Central memory CD8-positive, alpha-beta T cell (primary cell): ENCODE measurements around the gene BTBD10.
"Not testable (repeated sequence)": the region's sequence is repeated elsewhere in the genome, so short reads cannot be mapped to it uniquely, and the experiment has no call there.

ENCODE experiments used
- ATAC-seq: fragments of 150-1000 bp; cut with Tn5 transposase; replicated peaks from 2 replicates; pipeline ENCODE4 v1.10.0; 2022; ENCODE audit warnings: mild to moderate bottlenecking, moderate FRiP score, moderate number of reproducible peaks; ENCODE audit not compliant: poor library complexity, severe bottlenecking; ENCODE audit errors: extremely low read depth
- DNase-seq, 2 donors: peaks; one replicate each; pipeline ENCODE4 v3.0.0; 2021; ENCODE audit warnings: low spot score in 2 of 2
- H3K27ac Mint-ChIP-seq: one replicate; pipeline ENCODE4 v1.8.0; 2022; ENCODE audit warnings: low read depth, mild to moderate bottlenecking, moderate library complexity, mixed read lengths
- H3K27me3 Mint-ChIP-seq: one replicate; pipeline ENCODE4 v1.8.0; 2022; ENCODE audit warnings: mixed read lengths
- H3K36me3 Mint-ChIP-seq: one replicate; pipeline ENCODE4 v1.8.0; 2022; ENCODE audit warnings: mild to moderate bottlenecking, moderate library complexity, mixed read lengths; ENCODE audit not compliant: insufficient read depth
- H3K4me1 Mint-ChIP-seq: one replicate; pipeline ENCODE4 v1.8.0; 2022; ENCODE audit warnings: mixed read lengths
- H3K4me3 Mint-ChIP-seq: one replicate; pipeline ENCODE4 v1.8.0; 2022; ENCODE audit warnings: mild to moderate bottlenecking, moderate library complexity, mixed read lengths
- H3K9me3 Mint-ChIP-seq: one replicate; pipeline ENCODE4 v1.8.0; 2022; ENCODE audit warnings: mixed read lengths

The BTBD10 gene

GRCh38 chr11:13465909-13466371, 2.9 kb upstream of the BTBD10 start:
- peaks cover 24% of the 10 kb centered on the region for H3K27me3 Mint-ChIP-seq
- H3K9me3 Mint-ChIP-seq, result no peaks in the 10 kb centered on the region
- H3K4me1 Mint-ChIP-seq, result peaks cover 33% of the 10 kb centered on the region
- no peak overlapping the region for H3K4me3 Mint-ChIP-seq
- peak overlapping the region; percentile 10 for H3K27ac Mint-ChIP-seq
- DNase-seq (no peak), ATAC-seq (no peak)
- peaks cover 13% of the 10 kb centered on the region for H3K36me3 Mint-ChIP-seq

DNA sequence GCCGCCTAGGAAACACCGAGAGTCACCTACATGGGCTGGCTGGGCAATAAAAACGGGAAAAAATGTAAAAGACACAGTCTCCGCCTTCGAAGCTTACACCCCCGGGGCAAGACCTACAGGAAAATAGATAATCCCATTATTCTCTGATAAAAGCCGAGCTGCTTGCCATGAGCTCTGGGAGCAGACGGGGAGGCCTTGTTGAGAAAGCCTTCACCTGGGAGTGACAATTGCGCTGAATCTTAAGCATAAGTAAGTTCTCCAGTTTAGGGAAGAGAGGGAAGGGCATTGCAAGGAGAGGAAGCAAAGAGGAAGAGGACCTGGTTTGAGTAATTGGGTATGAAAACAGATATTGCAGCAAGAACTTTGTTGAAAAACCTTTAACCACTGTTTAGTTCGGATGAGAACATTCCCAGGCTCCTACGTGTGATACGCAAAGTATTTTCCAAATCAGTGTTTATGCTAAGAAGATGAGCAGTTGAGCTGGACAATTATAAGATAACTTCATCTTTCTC, 813 bp upstream of the BTBD10 start:
- Mint-ChIP-seq H3K9me3 (no peaks in the 10 kb centered on the region), H3K4me3 (peak overlapping the region; percentile 94), H3K36me3 (peaks cover 13% of the 10 kb centered on the region), H3K27ac (peak overlapping the region; percentile 97), H3K27me3 (peaks cover 3% of the 10 kb centered on the region), H3K4me1 (peaks cover 48% of the 10 kb centered on the region)
- DNase-seq (no peak), ATAC-seq (no peak)

DNA sequence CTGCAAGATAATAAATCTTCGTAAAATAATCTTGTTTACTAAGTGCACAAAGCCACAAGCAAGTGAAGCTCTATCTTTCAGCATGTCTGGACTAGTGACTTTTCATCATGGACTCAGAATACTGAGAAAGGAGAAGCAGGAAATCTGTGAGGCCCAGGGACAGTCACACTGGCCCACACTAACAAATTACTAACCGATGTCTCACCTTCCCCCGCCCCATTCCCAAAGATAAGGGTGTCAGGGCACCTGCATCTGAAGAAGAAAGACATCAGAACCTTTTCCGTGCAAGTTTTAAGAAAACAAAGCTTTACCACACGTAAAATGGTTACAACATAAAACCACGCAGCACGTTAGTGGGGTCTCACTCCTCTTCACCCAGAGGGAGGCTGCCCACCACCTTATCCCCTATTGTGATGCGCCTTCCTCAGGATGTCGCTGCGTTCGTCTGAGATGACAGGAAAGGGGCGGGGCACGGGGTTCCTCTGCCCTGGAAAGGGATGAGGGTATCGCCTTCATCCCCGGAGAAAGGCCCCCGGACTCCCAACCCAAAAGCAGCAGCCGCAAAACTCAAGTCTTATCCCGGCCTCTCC, 616 bp downstream of the BTBD10 start:
- H3K27ac Mint-ChIP-seq, result peak overlapping the region; percentile 97
- H3K9me3 Mint-ChIP-seq, result no peaks in the 10 kb centered on the region
- DNase-seq (peak; percentile 20 to 24), ATAC-seq (peak; percentile 18)
- peak overlapping the region; percentile 94 for H3K4me3 Mint-ChIP-seq
- H3K27me3 Mint-ChIP-seq, result no peaks in the 10 kb centered on the region
- H3K36me3 Mint-ChIP-seq, result peaks cover 13% of the 10 kb centered on the region
- H3K4me1 Mint-ChIP-seq, result peaks cover 48% of the 10 kb centered on the region

GRCh38 chr11:13461291-13461690, 1.7 kb downstream of the BTBD10 start:
- Mint-ChIP-seq H3K4me3 (peak overlapping the region; percentile 94), H3K4me1 (peaks cover 48% of the 10 kb centered on the region), H3K27me3 (no peaks in the 10 kb centered on the region), H3K36me3 (peaks cover 13% of the 10 kb centered on the region), H3K9me3 (no peaks in the 10 kb centered on the region), H3K27ac (no peak overlapping the region)
- ATAC-seq (no peak), DNase-seq (no peak)

DNA sequence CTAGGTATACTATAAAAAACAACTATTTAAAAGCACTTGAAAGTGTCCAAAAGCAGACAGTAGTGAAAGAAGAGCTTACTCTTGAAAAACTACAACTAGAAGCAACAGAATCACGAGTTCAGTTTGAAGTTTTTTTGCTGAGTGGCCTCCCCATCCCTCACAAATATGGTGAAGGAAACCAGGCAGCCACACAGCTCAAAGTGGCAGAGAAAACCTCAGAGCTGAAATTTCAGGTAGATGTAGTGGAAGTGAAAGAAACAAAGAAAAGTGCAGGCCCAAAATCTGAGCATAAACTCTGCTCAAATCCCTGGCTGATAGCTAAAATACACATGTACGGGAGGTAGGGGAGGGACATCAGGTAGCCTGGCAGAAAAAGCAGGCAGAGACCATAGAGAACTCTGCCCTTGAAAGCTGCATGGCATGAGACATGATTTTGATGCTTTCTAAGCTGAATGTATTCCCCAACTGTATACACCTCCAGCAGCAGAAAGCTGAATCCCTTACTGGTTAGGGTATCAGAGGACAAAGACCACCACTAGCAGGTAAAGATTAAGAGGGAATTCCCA, 12.1 kb downstream of the BTBD10 start:
- Mint-ChIP-seq H3K9me3 (no peaks in the 10 kb centered on the region), H3K36me3 (peaks cover 4% of the 10 kb centered on the region), H3K27me3 (no peaks in the 10 kb centered on the region), H3K4me3 (no peak overlapping the region), H3K27ac (no peak overlapping the region), H3K4me1 (peaks cover 51% of the 10 kb centered on the region)
- ATAC-seq (no peak), DNase-seq (no peak)

DNA sequence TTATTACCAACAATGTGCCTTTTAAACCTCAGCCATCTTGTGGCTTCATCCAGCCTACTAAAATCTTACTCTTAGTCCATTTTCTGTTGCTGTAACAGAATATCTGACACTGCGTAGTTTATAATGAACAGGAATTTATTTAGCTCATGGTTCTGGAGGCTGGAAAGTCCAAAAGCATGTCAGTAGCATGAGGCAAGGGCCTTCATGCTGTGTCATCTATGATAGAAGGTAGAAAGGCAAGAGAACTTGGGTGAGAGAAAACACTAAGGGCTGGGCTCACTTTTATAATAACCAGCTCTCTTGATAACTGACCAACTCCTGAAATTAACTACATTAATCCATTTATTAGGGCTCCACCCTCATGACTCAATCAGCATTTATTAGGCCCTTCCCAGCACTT, 13.5 kb downstream of the BTBD10 start:
- no peaks in the 10 kb centered on the region for H3K9me3 Mint-ChIP-seq
- H3K27ac Mint-ChIP-seq, result no peak overlapping the region
- H3K4me1 Mint-ChIP-seq, result peaks cover 49% of the 10 kb centered on the region
- H3K4me3 Mint-ChIP-seq, result no peak overlapping the region
- no peaks in the 10 kb centered on the region for H3K27me3 Mint-ChIP-seq
- ATAC-seq, result no peak
- H3K36me3 Mint-ChIP-seq, result peaks cover 4% of the 10 kb centered on the region
- DNase-seq, result no peak

DNA sequence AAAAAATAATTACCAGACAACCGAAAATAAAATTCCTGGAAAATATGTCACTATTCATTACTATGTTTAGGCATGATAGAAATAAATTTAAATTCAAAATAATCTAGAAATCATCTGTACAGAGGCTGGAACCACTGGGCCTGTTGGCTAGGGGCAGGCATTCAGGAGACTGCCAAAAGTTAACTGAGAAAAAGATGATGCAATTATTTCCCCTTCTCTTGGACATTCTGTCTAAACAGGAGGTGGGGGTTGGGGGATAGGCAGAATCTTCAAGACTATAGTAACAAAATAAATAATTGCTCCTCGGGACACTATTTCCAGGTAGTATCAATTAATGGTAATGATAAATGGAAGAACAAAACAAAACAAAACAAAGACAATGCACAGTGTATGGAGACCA, 14.1 kb downstream of the BTBD10 start:
- no peak overlapping the region for H3K27ac Mint-ChIP-seq
- no peaks in the 10 kb centered on the region for H3K9me3 Mint-ChIP-seq
- DNase-seq, result no peak
- H3K27me3 Mint-ChIP-seq, result no peaks in the 10 kb centered on the region
- peaks cover 49% of the 10 kb centered on the region for H3K4me1 Mint-ChIP-seq
- no peak overlapping the region for H3K4me3 Mint-ChIP-seq
- ATAC-seq, result no peak
- H3K36me3 Mint-ChIP-seq, result peaks cover 4% of the 10 kb centered on the region

GRCh38 chr11:13446444-13446843, 16.6 kb downstream of the BTBD10 start:
- Mint-ChIP-seq H3K36me3 (peaks cover 2% of the 10 kb centered on the region), H3K4me3 (no peak overlapping the region), H3K9me3 (no peaks in the 10 kb centered on the region), H3K27ac (no peak overlapping the region), H3K4me1 (peaks cover 54% of the 10 kb centered on the region), H3K27me3 (no peaks in the 10 kb centered on the region)
- ATAC-seq (no peak), DNase-seq (no peak)

DNA sequence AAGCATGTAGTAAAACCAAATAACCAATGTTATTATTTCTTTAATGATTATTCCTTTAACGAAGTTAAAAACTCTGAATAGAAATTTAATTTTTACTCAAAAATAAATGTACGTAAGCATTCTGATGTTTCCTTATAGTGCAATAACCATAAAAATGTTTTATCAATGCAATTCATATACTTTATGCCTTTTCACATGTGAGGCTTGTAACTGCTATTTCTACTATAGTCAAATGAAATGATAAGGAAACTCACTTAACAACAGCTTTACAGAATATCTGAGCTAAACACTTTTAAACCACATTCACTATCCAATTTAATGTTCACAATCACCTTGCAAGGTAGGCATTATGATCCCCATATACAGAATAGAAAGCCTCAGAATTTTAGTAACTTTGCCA, 17.4 kb downstream of the BTBD10 start:
- Mint-ChIP-seq H3K4me3 (no peak overlapping the region), H3K4me1 (peaks cover 45% of the 10 kb centered on the region), H3K9me3 (no peaks in the 10 kb centered on the region), H3K27me3 (no peaks in the 10 kb centered on the region), H3K36me3 (peaks cover 2% of the 10 kb centered on the region), H3K27ac (no peak overlapping the region)
- ATAC-seq (no peak), DNase-seq (no peak)

DNA sequence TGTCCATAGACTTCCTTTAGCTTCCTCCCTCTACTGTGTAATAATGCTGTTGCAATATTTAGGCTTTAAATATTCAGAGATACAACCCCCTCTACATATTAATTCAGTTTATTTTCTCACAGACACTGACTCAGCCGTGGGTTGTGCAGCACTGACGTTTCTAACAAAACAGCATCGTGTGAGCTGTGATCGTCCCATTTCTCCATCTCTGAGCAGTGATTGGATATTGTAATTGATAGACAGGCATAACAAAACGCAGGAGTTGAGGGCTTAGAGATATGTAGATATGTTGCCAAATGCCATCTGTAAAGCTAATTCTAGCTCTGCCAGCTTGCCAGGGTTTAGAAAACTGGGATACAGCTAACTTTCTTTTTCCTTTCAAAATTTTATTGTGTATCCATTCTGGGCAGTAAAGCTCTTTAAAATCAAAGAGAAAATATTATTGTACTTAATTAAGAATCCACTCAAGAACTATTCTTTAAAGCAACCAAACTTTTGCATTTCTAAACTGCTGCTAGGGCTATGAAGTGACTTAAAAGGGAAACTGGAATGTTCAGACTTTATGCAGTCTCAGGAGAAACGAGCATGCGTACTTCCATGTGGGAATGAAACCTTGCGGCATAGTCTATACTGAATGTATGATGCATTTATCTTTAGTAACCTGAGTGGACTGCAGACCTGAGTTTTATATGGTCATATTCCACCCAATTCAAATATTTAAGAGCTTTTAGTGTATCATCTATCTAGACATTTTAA, 22.7 kb downstream of the BTBD10 start:
- ATAC-seq, result no peak
- no peaks in the 10 kb centered on the region for H3K27me3 Mint-ChIP-seq
- H3K4me3 Mint-ChIP-seq, result no peak overlapping the region
- peaks cover 46% of the 10 kb centered on the region for H3K4me1 Mint-ChIP-seq
- peak overlapping the region; percentile 7 for H3K27ac Mint-ChIP-seq
- DNase-seq, result no peak
- no peaks in the 10 kb centered on the region for H3K9me3 Mint-ChIP-seq
- no peaks in the 10 kb centered on the region for H3K36me3 Mint-ChIP-seq

DNA sequence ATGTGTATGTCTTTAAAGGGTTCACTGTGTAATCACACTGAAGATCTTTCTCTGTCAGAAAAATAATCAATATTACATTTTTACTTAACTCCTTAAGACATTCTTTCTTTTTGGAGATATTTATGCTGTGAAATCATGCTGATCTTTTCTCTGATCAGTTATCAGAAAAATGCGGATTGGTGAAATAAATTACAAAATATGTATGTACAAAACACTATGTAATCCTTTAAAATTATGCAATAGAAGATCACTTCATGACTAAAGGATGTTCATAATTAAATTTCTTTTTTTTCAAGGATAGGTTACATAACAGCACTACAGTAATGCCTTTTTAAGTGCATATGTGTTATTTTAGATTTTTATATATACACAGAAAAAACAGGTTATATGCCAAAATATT, 24.7 kb downstream of the BTBD10 start:
- Mint-ChIP-seq H3K27ac (no peak overlapping the region), H3K4me3 (no peak overlapping the region), H3K36me3 (peaks cover 2% of the 10 kb centered on the region), H3K4me1 (peaks cover 50% of the 10 kb centered on the region), H3K9me3 (no peaks in the 10 kb centered on the region), H3K27me3 (no peaks in the 10 kb centered on the region)
- DNase-seq (no peak), ATAC-seq (no peak)

DNA sequence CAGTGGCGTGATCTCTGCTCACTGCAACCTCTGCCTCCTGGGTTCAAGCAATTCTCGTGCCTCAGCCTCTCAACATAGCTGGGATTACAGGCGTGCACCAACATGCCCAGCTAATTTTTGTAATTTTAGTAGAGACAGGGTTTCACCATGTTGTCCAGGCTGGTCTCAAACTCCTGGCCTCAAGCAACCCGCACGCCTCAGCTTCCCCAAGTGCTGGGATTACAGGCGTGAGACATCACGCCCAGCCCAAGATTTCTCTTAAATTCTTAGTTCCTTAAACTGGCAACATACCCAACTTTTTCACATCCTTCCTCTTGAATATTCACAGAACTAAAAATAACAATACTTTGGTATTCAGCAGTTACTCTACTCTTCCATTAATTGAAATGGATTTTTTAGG, 26.2 kb downstream of the BTBD10 start:
- ATAC-seq, H3K9me3 Mint-ChIP-seq, H3K27ac Mint-ChIP-seq, H3K36me3 Mint-ChIP-seq, H3K27me3 Mint-ChIP-seq, DNase-seq, H3K4me3 Mint-ChIP-seq: not testable (repeated sequence)
- H3K4me1 Mint-ChIP-seq, result peaks cover 43% of the 10 kb centered on the region
